HepG2 (cell line): Measurements from ENCODE around the gene THRB. TPM values are rescaled to one million over a fixed set of nuclear protein-coding genes. Genes with fewer than 3 reads are reported as not detected.

Experiments used
- ATAC-seq: fragments of 200-7000 bp; cut with Tn5 transposase; 3 replicates; pipeline ENCODE4 v1.9.1; 2020; ENCODE audit warnings: mild to moderate bottlenecking, moderate library complexity
- BruUV-seq: library from RNA; stranded (reverse); fragments of 400-500 nt; replicated peaks from 2 replicates; lab custom pipeline; 2021; lab: Mats Ljungman, UMichigan
- CTCF ChIA-PET: fragments of 300-600 bp; formaldehyde crosslinking; extraction: SDS; loops from one replicate; lab custom pipeline; 2021; ENCODE audit warnings: low total read pairs, inconsistent platforms, low intra/inter-chr PET ratio; lab: Yijun Ruan, JAX
- POLR2A ChIA-PET: fragments of 350-600 bp; sonication (Branson Sonifier 250); formaldehyde crosslinking; loops from one replicate; lab custom pipeline; 2020; ENCODE audit warnings: antibody characterized with exemption, inconsistent platforms; lab: Yijun Ruan, JAX
- DNase-seq: peaks from one replicate; pipeline ENCODE4 v3.0.0-alpha.2; 2015; ENCODE audit warnings: low spot score
- FAIRE-seq: peaks from 3 replicates; lab custom pipeline; 2011; peaks lifted over from hg19 to GRCh38; lab: Jason Lieb, UNC
- H2AFZ ChIP-seq: one replicate; pipeline ENCODE4 v1.6.1; 2011; ENCODE audit warnings: low read length, inconsistent platforms
- H3K27ac ChIP-seq: fragments of 300-600 bp; 3 replicates; pipeline ENCODE4 v1.8.0; 2011; ENCODE audit warnings: mixed run types, mild to moderate bottlenecking, mixed read lengths, low read length, inconsistent platforms; ENCODE audit not compliant: insufficient read depth; ENCODE audit errors: extremely low read length
- H3K27me3 ChIP-seq, 2 experiments: fragments of 200-600 bp in 1 of 2; 2 replicates in 1 of 2; 3 replicates in 1 of 2; pipeline versions ENCODE4 v1.6.0 to v1.8.0; 2011; ENCODE audit warnings: low read length in 2 of 2, mild to moderate bottlenecking in 2 of 2, moderate library complexity in 2 of 2, inconsistent platforms in 1 of 2; ENCODE audit not compliant: insufficient read depth in 2 of 2, control insufficient read depth in 1 of 2
- H3K36me3 ChIP-seq, 2 experiments: fragments of 200-600 bp in 1 of 2; replicated peaks in 1 of 2; 2 replicates in 1 of 2; 3 replicates in 1 of 2; pipeline versions ENCODE4 v1.5.1 to v1.8.0; 2011; ENCODE audit warnings: low read length in 2 of 2, inconsistent platforms in 1 of 2; ENCODE audit not compliant: insufficient read depth in 2 of 2, control insufficient read depth in 1 of 2
- H3K4me1 ChIP-seq: 2 replicates; pipeline ENCODE4 v1.5.1; 2012; ENCODE audit warnings: low read length, inconsistent platforms; ENCODE audit not compliant: insufficient read depth
- H3K4me2 ChIP-seq: 2 replicates; pipeline ENCODE4 v1.6.0; 2011; ENCODE audit warnings: low read depth, low read length, inconsistent platforms
- H3K4me3 ChIP-seq, 3 experiments: fragments of 200-600 bp in 1 of 3; sonication (generic), shearing (Covaris generic) in 1 of 3; replicated peaks in 1 of 3; 2 replicates each; pipeline ENCODE4 v1.5.1; 2011 to 2016; ENCODE audit warnings: low read length in 3 of 3, inconsistent platforms in 2 of 3, low read depth in 2 of 3, mild to moderate bottlenecking in 2 of 3, control low read depth in 1 of 3, mixed read lengths in 1 of 3; ENCODE audit not compliant: insufficient read depth in 1 of 3
- H3K79me2 ChIP-seq: one replicate; pipeline ENCODE4 v1.6.1; 2011; ENCODE audit warnings: low read length, inconsistent platforms; ENCODE audit not compliant: insufficient read depth
- H3K9ac ChIP-seq: 2 replicates; pipeline ENCODE4 v1.6.0; 2011; ENCODE audit warnings: mild to moderate bottlenecking, low read depth, low read length, inconsistent platforms; ENCODE audit not compliant: insufficient read depth
- H3K9me3 ChIP-seq: 2 replicates; pipeline ENCODE4 v1.5.1; 2012; ENCODE audit warnings: mild to moderate bottlenecking, low read length
- H4K20me1 ChIP-seq: 2 replicates; pipeline ENCODE4 v1.6.0; 2011; ENCODE audit warnings: inconsistent platforms, mild to moderate bottlenecking, low read length, moderate library complexity; ENCODE audit not compliant: insufficient read depth
- FIP1L1 ChIP-seq: fragments of 200-400 bp; formaldehyde crosslinking; IDR thresholded peaks from 2 replicates; pipeline ENCODE4 v1.6.1; 2018; ENCODE audit warnings: low read depth, mild to moderate bottlenecking, low read length, moderate library complexity, borderline replicate concordance; ENCODE audit not compliant: insufficient read depth
- KMT2A ChIP-seq: sonication (generic); formaldehyde crosslinking; IDR thresholded peaks from 2 replicates; pipeline ENCODE4 v1.4.0; 2020; ENCODE audit warnings: missing genetic modification reagents
- WGBS: methylation state at CpG from one replicate; pipeline ENCODE4 v1.1.6; 2017; ENCODE audit warnings: low lambda C conversion rate; 5-methylcytosine and 5-hydroxymethylcytosine counted together
- in situ Hi-C: cut with HindIII; loops from 2 replicates; pipeline ENCODE4 v1.10.0; 2017; ENCODE audit warnings: low pct_unique_long_range_greater_than_20kb; ENCODE audit not compliant: extremely low pct_ligation_motif_present
- intact Hi-C: fragments of 100-400 bp; cut with micrococcal nuclease; formaldehyde crosslinking; loops from one replicate; pipeline ENCODE4 v1.10.0; 2022; ENCODE audit not compliant: unreplicated experiment
- microRNA counts: library from miRNA; unstranded; fragments of <30 nt; microRNA quantifications from one replicate; lab custom pipeline; 2015
- microRNA-seq: library from miRNA; unstranded; fragments of <30 nt; microRNA quantifications from one replicate; pipeline ENCODE4, GENCODE V29; 2020
- polyA plus RNA-seq, 8 experiments: library from polyadenylated mRNA; depleted of rRNA in 3 of 8; stranded (reverse) in 7 of 8; unstranded in 1 of 8; fragments of >200 nt; fragmentation: Illumina TruSeq in 4 of 8; extraction: Trizol in 4 of 8; gene quantifications; 2 replicates each; pipeline versions ENCODE4 v1.2.1 to v1.2.3, GENCODE V29; 2011 to 2016; ENCODE audit warnings: low read depth in 4 of 8, missing spikeins in 1 of 8, mixed read lengths in 1 of 8; ENCODE audit not compliant: insufficient read depth in 1 of 8
- small RNA-seq, 3 experiments: library from RNA; depleted of rRNA; stranded (forward); fragments of <200 nt; gene quantifications; one replicate each; pipeline ENCODE3, GENCODE V24; 2012; ENCODE audit warnings: low read depth in 2 of 3, low replicate concordance in 1 of 3; ENCODE audit not compliant: insufficient read length in 3 of 3, insufficient read depth in 2 of 3
- total RNA-seq, 5 experiments: library from RNA; depleted of rRNA; stranded (reverse); fragments of >200 nt; fragmentation: Illumina TruSeq; extraction: Trizol; gene quantifications; 2 replicates each; pipeline ENCODE4 v1.2.3, GENCODE V29; 2016; ENCODE audit warnings: low read depth in 1 of 5

The THRB gene
- total and polyA plus RNA-seq, 2 of the 13 experiments (the other 11 are each of a cell fraction or from before 2014, with no cell fraction given): 4.7 to 22.7 TPM

- ATAC-seq (no peak), FAIRE-seq (no peak), DNase-seq (no peak)
- Histone ChIP-seq H4K20me1 (no peaks in the 10 kb centered on the region), H3K27ac (no peak overlapping the region), H3K4me1 (no peaks in the 10 kb centered on the region), H2AFZ (no peak overlapping the region), H3K4me2 (no peak overlapping the region), H3K9ac (no peak overlapping the region), H3K4me3 (no peak overlapping the region), H3K27me3 (no peaks in the 10 kb centered on the region; a peak in 2 of 5 replicates), H3K36me3 (no peaks in the 10 kb centered on the region), H3K79me2 (no peaks in the 10 kb centered on the region), H3K9me3 (no peaks in the 10 kb centered on the region)
- ChIA-PET POLR2A (no interaction called here), CTCF (no interaction called here)
- WGBS: 0% methylated on average over 1 of the region's 3 CpGs
- in situ Hi-C loops: loop anchor here (10.0 kb wide), 1 partner anchor 167 kb away; no protein-coding TSS in a partner anchor
- intact Hi-C loops: loop anchor here (5.0 kb wide), 1 partner anchor 430 kb away; no protein-coding TSS in a partner anchor
- no TSS peak for BruUV-seq
- no peak for TF ChIP-seq FIP1L1
- TF ChIP-seq KMT2A (CRISPR knock-in tag): no peak
Measured at GRCh38 chr3:24067483-24067882, 427.2 kb downstream of the THRB start.

MicroRNA genes within 50 kb of the gene (microRNA counts, 767-probe panel; counts per million panel counts)
- microRNA hsa-miR-4792 (lab: Ali Mortazavi, UCI): not detected

Small RNA genes lying within 50 kb of the gene (microRNA-seq; reads per million reads assigned to microRNA genes)
- not detected for gene MIR4792

Small RNA genes lying within 50 kb of the gene (small RNA-seq; reads per million reads assigned to genes)
- 0 reads per million in 3 experiments for gene MIR4792
